CD8-positive, alpha-beta memory T cell (primary cell): ENCODE results near the gene RPS6KA2. TPM values are rescaled to one million over a fixed set of nuclear protein-coding genes. Genes with fewer than 3 reads are reported as not detected.

ENCODE experiments used
- CTCF ChIA-PET: fragments of 350-600 bp; sonication (Branson Sonifier 250); formaldehyde crosslinking; loops from one replicate; lab custom pipeline; 2021; ENCODE audit warnings: antibody characterized with exemption; lab: Charles Lee
- POLR2A ChIA-PET: fragments of 350-600 bp; sonication (Branson Sonifier 250); formaldehyde crosslinking; loops from one replicate; lab custom pipeline; 2021; ENCODE audit warnings: antibody characterized with exemption; lab: Charles Lee
- DNase-seq, 5 donors: peaks; one replicate each; pipeline versions ENCODE4 v3.0.0 to v3.0.0-alpha.2; 2020 to 2022; ENCODE audit warnings: mixed read lengths in 1 of 5
- H3K27ac ChIP-seq: one replicate; pipeline ENCODE4 v1.7.0; 2013; ENCODE audit warnings: low read depth, mild to moderate bottlenecking, low read length, moderate library complexity
- H3K27me3 ChIP-seq: 2 replicates; pipeline ENCODE4 v1.7.0; 2013; ENCODE audit warnings: low read length, mild to moderate bottlenecking; ENCODE audit not compliant: insufficient read depth, poor library complexity, severe bottlenecking
- H3K36me3 ChIP-seq: 2 replicates; pipeline ENCODE4 v1.7.0; 2013; ENCODE audit warnings: mild to moderate bottlenecking, low read length, moderate library complexity; ENCODE audit not compliant: insufficient read depth
- H3K4me1 ChIP-seq: 2 replicates; pipeline ENCODE4 v1.7.0; 2013; ENCODE audit warnings: mild to moderate bottlenecking, low read length, moderate library complexity; ENCODE audit not compliant: insufficient read depth
- H3K4me3 ChIP-seq: 2 replicates; pipeline ENCODE4 v1.7.0; 2013; ENCODE audit warnings: mild to moderate bottlenecking, low read length
- H3K9me3 ChIP-seq: 2 replicates; pipeline ENCODE4 v1.7.0; 2013; ENCODE audit warnings: mild to moderate bottlenecking, low read length
- H3K27ac Mint-ChIP-seq, 8 donors: one replicate each; pipeline ENCODE4 v1.8.0; 2020 to 2021; ENCODE audit warnings: mixed read lengths in 8 of 8, mild to moderate bottlenecking in 6 of 8, inconsistent platforms in 3 of 8, moderate library complexity in 3 of 8
- H3K27me3 Mint-ChIP-seq, 2 donors: one replicate each; pipeline ENCODE4 v1.8.0; 2020 to 2021; ENCODE audit warnings: mixed read lengths in 2 of 2, mild to moderate bottlenecking in 1 of 2, moderate library complexity in 1 of 2
- H3K36me3 Mint-ChIP-seq, 3 donors: one replicate each; pipeline ENCODE4 v1.8.0; 2020 to 2021; ENCODE audit warnings: mixed read lengths in 3 of 3, inconsistent platforms in 1 of 3, mild to moderate bottlenecking in 1 of 3
- H3K4me1 Mint-ChIP-seq, 3 donors: one replicate each; pipeline ENCODE4 v1.8.0; 2020 to 2021; ENCODE audit warnings: mixed read lengths in 3 of 3, inconsistent platforms in 1 of 3, mild to moderate bottlenecking in 1 of 3
- H3K4me3 Mint-ChIP-seq, 7 donors: one replicate each; pipeline ENCODE4 v1.8.0; 2020 to 2021; ENCODE audit warnings: mixed read lengths in 7 of 7, mild to moderate bottlenecking in 6 of 7, moderate library complexity in 4 of 7, inconsistent platforms in 2 of 7
- H3K9me3 Mint-ChIP-seq, 5 donors: one replicate each; pipeline ENCODE4 v1.8.0; 2020 to 2022; ENCODE audit warnings: mixed read lengths in 5 of 5, mild to moderate bottlenecking in 3 of 5, moderate library complexity in 2 of 5, inconsistent platforms in 1 of 5
- polyA plus RNA-seq: library from polyadenylated mRNA; unstranded; fragments of 300-500 nt; fragmentation: Illumina TruSeq; gene quantifications from one replicate; pipeline ENCODE4 v1.2.3, GENCODE V29; 2021
- total RNA-seq, 2 experiments: library from RNA; stranded (reverse); gene quantifications; one replicate each; pipeline ENCODE4 v1.2.3, GENCODE V29; 2021

RPS6KA2 gene
- total and polyA plus RNA-seq, 3 experiments from 2014 or later, result 3.6 to 4.7 (median 4.6) TPM

DNA sequence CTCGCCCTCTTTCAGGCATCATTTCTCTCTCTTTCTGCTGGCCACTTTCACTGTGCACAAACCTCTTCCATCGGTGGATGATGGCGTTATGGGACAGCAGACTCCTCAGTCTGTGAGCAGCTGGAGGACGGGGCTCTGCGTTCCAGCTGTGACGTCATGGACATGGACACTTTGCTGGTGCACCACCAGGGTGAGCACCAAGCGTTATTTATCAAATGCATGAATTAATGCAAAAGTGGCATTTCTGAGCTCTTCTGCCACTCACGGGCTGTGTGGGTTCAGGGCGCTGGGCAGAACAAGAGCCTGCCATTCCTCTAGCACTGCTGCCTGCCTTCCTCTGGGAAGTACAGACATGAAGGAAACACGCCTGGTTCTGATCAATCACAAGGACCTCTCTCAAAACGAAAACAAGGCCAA, 161.4 kb downstream of the RPS6KA2 start:
- H3K9me3 ChIP-seq, result no peaks in the 10 kb centered on the region
- no peaks in the 10 kb centered on the region for H3K36me3 Mint-ChIP-seq
- no peak for DNase-seq
- peaks cover 3% of the 10 kb centered on the region for H3K27me3 ChIP-seq
- H3K4me1 ChIP-seq, result no peaks in the 10 kb centered on the region
- ChIA-PET POLR2A (no interaction called here), CTCF (interaction anchor here (0.9 kb wide), 1 partner anchor 30 kb away, joined by 3 read pairs; no protein-coding TSS in a partner anchor)
- H3K9me3 Mint-ChIP-seq, result no peaks in the 10 kb centered on the region
- H3K4me3 ChIP-seq, result no peak overlapping the region
- peaks cover 2 to 14% (median 6%) of the 10 kb centered on the region in 3 donors for H3K4me1 Mint-ChIP-seq
- H3K27ac Mint-ChIP-seq, result peak overlapping the region in 2 of 8 donors; percentile 27 to 38
- peaks cover 0 to 1% of the 10 kb centered on the region in 2 donors for H3K27me3 Mint-ChIP-seq
- H3K4me3 Mint-ChIP-seq, result no peak overlapping the region
- H3K27ac ChIP-seq, result no peak overlapping the region
- no peaks in the 10 kb centered on the region for H3K36me3 ChIP-seq

DNA sequence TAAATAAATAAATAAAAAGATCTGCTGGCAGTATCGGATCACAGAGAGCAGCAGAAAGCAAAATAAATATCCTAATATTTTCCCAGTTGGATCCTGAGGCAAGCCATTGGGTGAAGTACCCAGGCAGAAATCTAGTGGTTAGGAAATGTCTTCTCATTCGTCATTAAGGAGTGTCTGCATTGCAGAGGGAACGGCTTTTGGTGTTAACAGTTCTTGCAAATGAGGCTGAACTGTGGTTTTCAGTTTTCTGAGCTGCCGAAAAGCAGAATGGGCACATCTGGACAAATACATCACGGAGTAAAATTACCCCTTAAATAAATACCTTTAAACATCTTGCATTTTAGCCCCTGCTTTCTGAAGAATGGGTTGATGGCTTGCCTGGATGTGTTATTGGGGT, 162.1 kb downstream of the RPS6KA2 start:
- Mint-ChIP-seq H3K27me3 (peaks cover 0 to 1% of the 10 kb centered on the region in 2 donors), H3K4me3 (no peak overlapping the region), H3K9me3 (no peaks in the 10 kb centered on the region), H3K4me1 (peaks cover 2 to 14% (median 6%) of the 10 kb centered on the region in 3 donors), H3K27ac (no peak overlapping the region), H3K36me3 (no peaks in the 10 kb centered on the region)
- Histone ChIP-seq H3K27ac (no peak overlapping the region), H3K4me1 (no peaks in the 10 kb centered on the region), H3K36me3 (no peaks in the 10 kb centered on the region), H3K4me3 (no peak overlapping the region), H3K9me3 (no peaks in the 10 kb centered on the region), H3K27me3 (peaks cover 3% of the 10 kb centered on the region)
- ChIA-PET CTCF (interaction anchor here (0.9 kb wide), 1 partner anchor 30 kb away, joined by 3 read pairs; no protein-coding TSS in a partner anchor), POLR2A (no interaction called here)
- no peak for DNase-seq

DNA sequence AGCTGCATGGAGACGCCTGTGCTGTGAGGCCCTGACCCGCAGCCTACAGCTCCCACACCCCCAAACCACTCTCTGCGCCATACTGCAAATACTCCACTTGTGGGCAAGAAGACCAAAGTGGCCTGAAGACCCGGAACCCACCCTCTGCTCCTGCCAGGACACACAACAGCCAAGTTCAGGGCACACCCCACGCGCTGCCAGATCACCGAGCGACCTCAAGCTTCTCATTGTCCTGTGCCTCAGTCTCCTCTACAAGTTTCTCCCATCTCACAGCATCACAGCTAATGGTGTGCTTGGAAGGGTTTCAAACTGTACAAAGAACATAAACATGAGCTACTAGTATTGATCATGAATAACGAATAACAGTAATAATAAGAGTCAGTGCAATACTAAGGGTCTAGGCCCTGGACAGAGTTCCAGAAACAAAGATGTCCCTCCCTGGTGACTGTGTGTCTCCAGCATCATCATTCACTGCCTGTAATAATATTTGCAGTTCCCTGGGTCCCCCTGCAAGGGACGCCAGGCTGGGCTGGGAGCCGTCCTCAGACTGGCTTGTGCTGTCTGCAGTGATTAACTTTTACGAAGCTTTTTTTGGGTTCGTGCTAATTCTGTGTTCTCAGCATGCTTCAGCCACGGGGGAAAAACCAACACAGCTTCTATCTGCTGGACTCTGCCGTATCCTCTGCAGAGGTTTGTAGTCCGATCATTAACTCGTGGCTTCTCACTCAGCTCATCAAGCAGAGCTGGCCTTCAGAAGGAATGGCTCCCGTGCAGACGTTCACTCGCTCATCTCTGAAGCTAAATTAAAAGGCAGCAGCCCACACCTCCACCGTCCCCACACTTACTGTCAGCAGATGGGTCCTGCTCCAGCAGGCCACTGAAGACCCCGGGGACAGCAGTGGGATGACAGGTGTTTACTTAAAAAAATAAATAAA, 162.7 kb downstream of the RPS6KA2 start:
- H3K27ac ChIP-seq, result no peak overlapping the region
- CTCF ChIA-PET, result interaction anchor here (0.9 kb wide), 1 partner anchor 29 kb away, joined by 3 read pairs; no protein-coding TSS in a partner anchor
- DNase-seq, result no peak
- H3K4me1 ChIP-seq, result no peaks in the 10 kb centered on the region
- H3K4me3 Mint-ChIP-seq, result no peak overlapping the region
- no peak overlapping the region for H3K27ac Mint-ChIP-seq
- H3K36me3 ChIP-seq, result no peaks in the 10 kb centered on the region
- peaks cover 2 to 14% (median 6%) of the 10 kb centered on the region in 3 donors for H3K4me1 Mint-ChIP-seq
- H3K27me3 ChIP-seq, result peaks cover 3% of the 10 kb centered on the region
- POLR2A ChIA-PET, result no interaction called here
- H3K27me3 Mint-ChIP-seq, result peaks cover 0 to 1% of the 10 kb centered on the region in 2 donors
- H3K9me3 ChIP-seq, result no peaks in the 10 kb centered on the region
- H3K9me3 Mint-ChIP-seq, result no peaks in the 10 kb centered on the region
- no peaks in the 10 kb centered on the region for H3K36me3 Mint-ChIP-seq
- H3K4me3 ChIP-seq, result no peak overlapping the region

DNA sequence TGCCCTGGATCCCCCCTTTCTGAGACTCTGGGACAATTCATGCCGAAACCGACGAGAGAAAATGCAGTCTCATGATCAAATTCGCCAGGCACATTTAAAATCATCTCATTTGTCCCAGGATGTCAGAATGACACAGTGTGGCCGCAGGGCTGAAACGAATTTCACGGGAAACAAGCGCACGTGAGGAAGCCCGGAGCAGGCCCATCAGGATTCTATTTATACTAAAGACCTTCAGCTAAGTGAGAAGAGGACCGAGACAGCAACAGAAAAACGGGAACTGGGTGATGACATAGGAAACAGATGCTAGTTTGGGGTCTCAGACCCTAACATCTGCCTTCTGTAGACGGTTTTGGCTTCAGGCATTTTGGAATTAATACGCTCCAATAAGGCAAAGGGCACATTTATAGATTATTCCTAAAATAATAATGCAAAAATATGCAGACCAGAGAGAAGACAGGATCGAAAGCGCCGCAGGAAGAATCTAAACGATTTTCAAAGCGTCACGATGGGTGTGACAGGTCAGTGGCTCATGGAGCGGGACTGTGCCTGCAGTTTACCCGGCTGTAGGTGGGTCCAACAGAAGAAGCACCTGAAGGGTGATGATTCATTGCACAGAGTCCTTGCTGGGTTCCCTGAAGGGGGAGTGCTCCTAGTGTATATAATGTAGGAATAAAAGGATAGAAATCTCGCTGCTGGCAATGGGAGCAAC, 163.5 kb downstream of the RPS6KA2 start:
- DNase-seq, result no peak
- Histone ChIP-seq H3K9me3 (no peaks in the 10 kb centered on the region), H3K4me3 (no peak overlapping the region), H3K27me3 (peaks cover 3% of the 10 kb centered on the region), H3K4me1 (no peaks in the 10 kb centered on the region), H3K27ac (no peak overlapping the region), H3K36me3 (no peaks in the 10 kb centered on the region)
- Mint-ChIP-seq H3K27me3 (peaks cover 0 to 1% of the 10 kb centered on the region in 2 donors), H3K9me3 (no peaks in the 10 kb centered on the region), H3K36me3 (no peaks in the 10 kb centered on the region), H3K4me1 (peaks cover 2 to 14% (median 6%) of the 10 kb centered on the region in 3 donors), H3K27ac (peak overlapping the region in 1 of 8 donors; percentile 57), H3K4me3 (no peak overlapping the region)
- POLR2A ChIA-PET, result no interaction called here
- CTCF ChIA-PET, result no interaction called here

DNA sequence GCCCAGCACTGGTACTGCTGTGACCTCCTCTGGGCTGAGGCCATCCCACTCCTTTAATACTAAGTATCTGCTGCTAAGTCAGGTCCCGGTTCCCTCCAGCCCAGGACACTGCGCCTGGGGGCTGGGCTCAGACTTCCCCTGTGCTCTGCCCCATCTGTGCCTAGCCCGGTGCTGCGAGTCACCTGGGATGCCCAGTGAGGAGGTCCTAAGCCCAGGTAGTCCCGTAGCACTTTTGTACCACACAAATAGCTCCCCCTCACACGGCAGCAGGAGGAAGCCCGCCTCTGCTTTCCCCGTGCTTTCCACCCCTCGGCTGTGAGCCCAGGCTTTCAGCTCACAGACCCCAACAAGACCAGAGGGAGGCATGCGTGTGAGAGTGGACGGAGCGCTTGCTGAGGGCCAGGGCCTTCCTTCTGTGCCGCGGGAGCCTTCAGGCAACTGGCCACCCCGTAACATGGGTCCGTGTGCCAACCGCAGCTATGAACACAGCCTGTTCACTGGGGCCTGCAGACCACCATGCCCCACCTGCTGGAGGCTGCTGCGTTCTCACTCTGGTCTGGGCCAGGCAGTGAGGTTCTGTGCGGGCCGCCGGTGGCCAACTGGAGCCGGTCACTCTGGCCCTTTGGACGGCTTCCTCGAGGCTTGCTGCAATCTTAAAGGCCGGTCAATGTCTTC, 164.5 kb downstream of the RPS6KA2 start:
- no peaks in the 10 kb centered on the region for H3K9me3 ChIP-seq
- Mint-ChIP-seq H3K27ac (peak overlapping the region in 2 of 8 donors; percentile 27 to 70), H3K36me3 (peaks cover 0 to 5% (median 2%) of the 10 kb centered on the region in 3 donors), H3K27me3 (peaks cover 0 to under 1% of the 10 kb centered on the region in 2 donors), H3K4me3 (no peak overlapping the region), H3K9me3 (peaks cover 0 to 6% (median 4%) of the 10 kb centered on the region in 5 donors), H3K4me1 (peaks cover 2 to 14% (median 6%) of the 10 kb centered on the region in 3 donors)
- no peaks in the 10 kb centered on the region for H3K4me1 ChIP-seq
- H3K27me3 ChIP-seq, result peaks cover 3% of the 10 kb centered on the region
- CTCF ChIA-PET, result interaction anchor here (0.6 kb wide), 1 partner anchor 163 kb away, joined by 4 read pairs; no protein-coding TSS in a partner anchor
- H3K36me3 ChIP-seq, result no peaks in the 10 kb centered on the region
- POLR2A ChIA-PET, result no interaction called here
- no peak overlapping the region for H3K4me3 ChIP-seq
- DNase-seq, result no peak
- no peak overlapping the region for H3K27ac ChIP-seq

DNA sequence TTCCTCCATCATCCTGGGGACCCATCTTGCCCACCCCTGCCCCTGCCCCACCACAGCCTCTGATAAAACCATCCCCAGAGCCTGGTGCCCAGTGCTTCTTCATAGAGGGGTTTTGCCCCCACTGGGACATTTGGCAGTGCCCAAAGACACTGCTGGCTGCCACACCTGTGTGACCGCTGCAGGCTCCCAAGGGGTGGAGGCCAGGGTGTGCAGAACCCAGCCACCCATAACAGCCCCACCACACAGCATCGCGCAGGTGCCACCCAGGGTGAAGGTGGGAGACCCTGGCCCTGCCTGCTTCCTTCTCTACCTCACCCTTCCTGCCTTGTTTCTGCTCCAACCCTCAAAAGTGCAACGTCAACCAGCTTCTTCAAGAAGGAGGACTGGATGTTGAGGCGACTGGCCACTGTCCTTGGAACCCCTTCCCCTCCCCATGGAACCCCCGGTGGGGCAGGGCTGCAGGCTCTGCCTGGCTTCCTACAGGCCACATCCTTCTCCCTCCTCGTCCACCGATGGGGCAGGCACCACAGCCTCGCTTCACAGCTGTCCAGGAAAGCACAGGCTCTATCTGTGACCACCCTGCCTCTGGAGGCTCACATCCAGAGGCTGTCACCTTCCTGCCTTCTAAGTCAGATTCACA, 165.1 kb downstream of the RPS6KA2 start:
- POLR2A ChIA-PET, result no interaction called here
- H3K36me3 ChIP-seq, result no peaks in the 10 kb centered on the region
- no peak overlapping the region for H3K4me3 ChIP-seq
- peaks cover 0 to 7% (median 4%) of the 10 kb centered on the region in 5 donors for H3K9me3 Mint-ChIP-seq
- H3K9me3 ChIP-seq, result no peaks in the 10 kb centered on the region
- no peak overlapping the region for H3K27ac ChIP-seq
- no peaks in the 10 kb centered on the region for H3K27me3 Mint-ChIP-seq
- H3K36me3 Mint-ChIP-seq, result peaks cover 0 to 5% (median 2%) of the 10 kb centered on the region in 3 donors
- no peak for DNase-seq
- no peak overlapping the region for H3K4me3 Mint-ChIP-seq
- peaks cover 3% of the 10 kb centered on the region for H3K27me3 ChIP-seq
- CTCF ChIA-PET, result interaction anchor here (0.6 kb wide), 1 partner anchor 162 kb away, joined by 4 read pairs; no protein-coding TSS in a partner anchor
- peak overlapping the region in 2 of 8 donors; percentile 68 to 70 for H3K27ac Mint-ChIP-seq
- H3K4me1 ChIP-seq, result no peaks in the 10 kb centered on the region
- peaks cover 2 to 14% (median 6%) of the 10 kb centered on the region in 3 donors for H3K4me1 Mint-ChIP-seq
